Measurements from ENCODE around the gene HOXA7.
A peak's percentile ranks its signal among the peaks of the same experiment; 100 is the strongest.

HOXA7 gene

DNA sequence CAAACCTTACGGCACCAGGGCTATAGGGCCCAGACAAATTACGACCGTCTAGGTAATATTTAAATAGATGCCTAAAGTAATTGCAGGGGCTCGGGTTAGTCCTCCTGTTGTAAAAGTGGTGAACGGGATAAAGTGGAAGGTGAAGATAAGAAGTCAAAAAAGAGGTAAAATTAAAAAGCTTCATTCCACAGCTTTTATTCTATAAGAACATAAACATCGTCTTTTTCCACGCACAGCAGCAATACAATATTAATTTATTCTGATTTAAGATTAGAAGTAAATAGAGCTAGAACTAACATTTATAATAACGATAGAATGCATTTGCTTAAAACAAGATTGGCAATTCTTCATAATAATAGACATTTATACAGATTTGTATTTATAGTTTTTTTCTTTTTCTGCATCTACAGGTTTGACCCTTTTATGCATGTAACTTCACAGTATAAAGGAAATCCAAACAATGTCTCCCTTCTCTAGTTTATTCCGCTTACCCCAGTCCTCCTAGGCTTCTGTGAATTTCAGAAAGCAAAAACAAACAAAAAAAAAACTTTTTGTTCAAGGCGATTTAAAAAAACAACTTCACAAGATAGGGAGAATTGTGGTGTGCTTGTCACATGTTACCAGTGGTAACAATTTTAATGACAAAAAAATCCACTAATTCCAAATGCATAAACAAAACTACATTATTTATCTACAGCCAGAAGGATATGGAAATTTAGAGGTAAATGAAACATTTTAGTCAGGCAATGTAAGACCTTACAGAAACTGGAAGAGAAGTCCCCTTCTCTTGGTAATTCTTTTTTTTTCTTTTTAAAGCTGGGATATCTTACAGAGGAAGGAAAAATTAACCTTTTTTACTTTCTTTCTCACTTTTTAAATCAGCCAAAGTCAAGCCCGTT, 14.2 kb upstream of the HOXA7 start:
- peak; percentile 74 for DNase-seq

DNA sequence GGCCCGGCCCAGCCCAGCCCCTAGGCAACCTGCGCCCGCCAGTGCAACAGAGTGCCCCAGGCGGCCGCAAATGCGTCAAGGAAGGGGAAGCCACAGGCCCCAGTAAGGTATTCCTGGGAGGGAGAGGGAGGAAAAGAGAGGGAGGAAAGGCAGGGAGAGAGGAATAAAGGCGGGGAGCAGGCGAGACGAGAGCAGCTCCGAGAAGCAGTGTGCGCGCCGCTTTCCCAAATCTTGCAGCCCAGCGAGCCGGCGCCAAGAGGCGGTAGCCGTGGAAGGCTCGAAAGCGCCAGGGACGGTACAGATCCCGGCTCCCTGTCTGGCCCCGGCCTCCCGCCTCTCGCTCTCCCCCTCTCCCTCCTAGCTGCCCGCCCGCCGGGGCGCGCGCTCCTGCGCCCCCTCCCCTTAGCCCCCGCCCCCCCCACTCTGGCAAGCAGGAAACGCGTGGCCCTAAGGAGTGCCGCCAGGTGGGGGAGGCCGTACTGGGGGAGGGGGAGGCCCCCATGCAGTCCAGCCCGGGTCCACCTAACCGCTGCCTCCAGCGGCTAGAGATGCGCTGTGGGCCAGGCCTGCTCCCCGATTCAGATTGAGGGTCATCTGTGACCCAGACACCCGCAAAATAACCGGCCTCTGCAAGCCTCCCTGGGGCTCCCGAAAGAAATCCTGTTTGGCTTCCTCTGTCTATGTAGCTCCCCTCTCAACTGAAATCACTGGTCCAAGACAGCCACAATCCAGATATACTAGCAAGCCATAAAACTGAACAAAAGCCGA, 13.4 kb upstream of the HOXA7 start:
- DNase-seq = peak; percentile 74

DNA sequence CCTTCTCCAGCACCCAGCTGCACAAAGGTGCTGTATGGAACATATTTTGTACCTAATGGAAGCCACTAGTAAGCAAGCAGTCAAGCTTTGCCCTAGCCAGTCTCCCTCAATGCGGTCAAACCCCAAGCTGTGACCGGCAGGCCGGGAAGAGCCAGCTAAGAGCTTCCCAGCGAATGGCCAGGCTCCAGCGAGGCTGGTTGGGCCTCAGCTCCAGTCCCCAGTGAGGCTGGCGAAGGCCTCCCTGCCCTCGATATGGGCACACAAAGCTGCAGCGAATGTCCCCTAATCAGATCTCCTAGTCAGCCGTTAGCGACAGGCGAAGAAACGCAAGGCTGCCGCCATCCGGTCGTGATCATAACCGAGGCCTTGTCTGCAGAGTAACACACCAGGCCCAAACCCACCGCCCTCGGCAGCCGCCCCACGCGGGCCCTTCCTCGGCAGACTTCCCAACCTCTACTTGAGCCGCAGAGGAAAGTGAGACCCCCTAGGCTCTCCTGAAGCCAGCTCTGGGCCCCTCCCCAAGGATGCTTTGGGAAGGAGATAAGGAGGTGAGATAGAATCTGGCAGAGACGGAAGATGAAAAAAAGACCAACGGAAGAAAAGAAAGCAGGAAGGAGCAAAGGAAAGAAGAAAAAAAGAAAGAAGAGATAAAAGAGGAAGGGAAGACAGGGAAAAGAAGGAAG, 11.9 kb upstream of the HOXA7 start:
- DNase-seq = peak; percentile 75

DNA sequence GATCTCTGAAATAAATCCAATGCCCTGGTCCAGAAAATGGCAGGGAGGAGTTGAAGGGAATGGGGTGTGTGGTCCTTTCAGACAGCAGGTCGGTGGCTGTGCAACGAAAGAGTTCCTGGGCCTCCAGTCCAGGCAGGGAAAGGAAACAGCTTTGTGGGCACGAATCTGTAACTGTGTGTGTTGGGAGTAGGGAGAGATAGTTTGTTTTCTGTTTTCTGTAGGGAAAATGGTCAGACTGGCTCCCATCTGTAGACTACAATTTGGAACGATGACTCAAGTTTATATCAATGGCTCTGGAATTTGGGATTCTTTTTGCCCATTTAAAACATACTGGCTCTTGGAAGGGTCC, 11.4 kb upstream of the HOXA7 start:
- no peak for DNase-seq

DNA sequence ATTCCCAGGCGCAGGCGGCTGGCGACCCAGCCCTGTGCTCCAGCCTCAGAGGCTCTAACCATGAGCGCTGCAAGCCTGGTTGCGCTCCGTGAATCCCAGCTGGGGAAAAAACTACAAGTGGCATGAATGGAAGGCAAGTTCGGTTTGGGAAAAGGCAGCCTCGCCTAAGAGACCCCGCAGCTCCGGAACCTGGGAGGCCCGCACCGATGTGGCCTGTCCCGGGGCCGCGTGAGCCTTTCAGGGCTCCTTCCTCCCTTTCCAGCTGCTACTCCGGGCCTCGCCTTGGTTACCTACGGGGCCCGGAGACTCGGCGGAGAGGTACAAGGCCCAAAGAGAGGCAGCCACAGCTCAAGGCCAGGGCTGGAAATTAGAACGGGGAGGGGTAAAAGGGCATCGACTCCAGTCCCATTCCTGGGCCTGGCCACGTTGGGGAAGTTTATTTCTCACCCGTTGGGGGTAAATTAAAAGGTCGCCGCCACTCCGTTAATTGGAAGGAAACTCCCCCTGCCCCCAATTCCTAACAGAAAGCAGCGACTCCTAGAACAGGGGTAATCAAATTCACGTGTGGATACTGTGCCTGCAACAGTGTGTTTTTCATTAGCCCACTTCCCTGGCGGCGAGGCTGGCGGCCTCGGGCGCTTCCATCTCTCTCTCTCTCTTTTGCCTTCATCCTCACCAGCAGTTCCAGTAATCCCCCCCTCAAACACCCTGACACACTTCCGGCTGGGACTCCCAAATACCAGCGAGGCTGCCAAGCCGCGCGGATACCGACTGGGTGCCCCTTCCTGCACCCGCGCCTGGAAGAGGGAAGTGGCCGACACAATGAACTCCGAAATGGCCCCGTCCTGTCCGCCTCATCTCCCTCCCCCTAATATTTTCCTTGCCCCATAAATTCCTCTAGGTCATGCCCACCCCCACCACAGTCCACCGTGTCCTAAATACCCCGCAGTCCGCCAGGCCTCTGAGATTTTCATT, 10.3 kb upstream of the HOXA7 start:
- DNase-seq = no peak

DNA sequence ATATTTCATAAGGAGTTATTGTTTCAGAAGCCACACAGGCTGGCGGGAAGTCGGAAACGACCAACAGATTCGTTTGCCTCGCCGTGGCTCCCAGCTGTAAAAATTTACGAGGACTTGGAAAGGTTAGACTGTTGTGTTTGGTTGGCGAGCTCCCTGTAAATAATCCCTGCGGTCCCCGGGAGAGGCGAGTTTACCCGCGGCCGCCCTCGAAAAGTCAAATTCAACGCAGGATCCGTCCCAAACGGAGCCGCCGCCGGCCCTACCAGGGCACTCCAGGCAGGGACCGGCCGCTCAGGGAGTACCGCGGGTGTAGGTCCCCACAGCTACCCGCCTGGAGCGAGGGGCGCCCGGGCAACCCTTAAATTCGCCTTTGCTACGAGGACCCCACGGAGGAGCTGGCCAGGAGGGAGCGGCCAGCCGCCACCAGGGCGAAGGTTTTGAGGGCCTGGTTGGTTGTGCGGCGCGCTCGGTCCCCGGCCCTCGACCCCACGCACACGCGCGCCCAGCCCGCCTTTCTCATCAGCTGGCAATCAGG, 9.6 kb upstream of the HOXA7 start:
- no peak for DNase-seq

DNA sequence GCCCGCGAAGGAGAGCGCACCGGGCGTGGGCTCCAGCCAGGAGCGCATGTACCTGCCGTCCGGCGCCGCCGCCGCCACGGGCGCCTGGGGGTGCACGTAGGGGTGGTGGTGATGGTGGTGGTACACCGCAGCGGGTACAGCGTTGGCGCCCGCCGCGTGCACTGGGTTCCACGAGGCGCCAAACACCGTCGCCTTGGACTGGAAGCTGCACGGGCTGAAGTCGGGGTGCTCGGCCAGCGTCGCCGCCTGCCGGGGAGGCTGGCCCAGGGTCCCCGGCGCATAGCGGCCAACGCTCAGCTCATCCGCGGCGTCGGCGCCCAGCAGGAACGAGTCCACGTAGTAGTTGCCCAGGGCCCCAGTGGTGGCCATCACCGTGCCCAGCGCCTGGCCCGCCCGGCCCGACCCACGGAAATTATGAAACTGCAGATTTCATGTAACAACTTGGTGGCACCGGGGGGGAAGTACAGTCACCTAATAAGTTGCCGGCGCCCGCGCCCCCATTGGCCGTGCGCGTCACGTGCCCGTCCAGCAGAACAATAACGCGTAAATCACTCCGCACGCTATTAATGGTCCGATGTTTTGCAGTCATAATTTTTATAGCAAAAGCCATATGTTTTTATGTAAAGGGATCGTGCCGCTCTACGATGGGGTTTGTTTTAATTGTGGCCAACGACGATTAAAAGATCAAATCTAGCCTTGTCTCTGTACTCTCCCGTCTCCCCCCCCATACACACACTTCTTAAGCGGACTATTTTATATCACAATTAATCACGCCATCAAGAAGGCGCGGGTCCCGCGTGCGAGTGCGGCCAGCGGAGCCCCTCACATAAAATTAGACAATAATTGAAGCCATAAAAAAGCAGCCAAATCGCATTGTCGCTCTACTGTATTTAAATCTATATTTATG, 8.9 kb upstream of the HOXA7 start, which contains the start of gene HOXA9:
Gene HOXA9, minus strand, starts transcription at position 449 of the 907 bp plus-strand sequence. Its CDS starts 80 bp downstream, at position 369.
- DNase-seq = no peak

DNA sequence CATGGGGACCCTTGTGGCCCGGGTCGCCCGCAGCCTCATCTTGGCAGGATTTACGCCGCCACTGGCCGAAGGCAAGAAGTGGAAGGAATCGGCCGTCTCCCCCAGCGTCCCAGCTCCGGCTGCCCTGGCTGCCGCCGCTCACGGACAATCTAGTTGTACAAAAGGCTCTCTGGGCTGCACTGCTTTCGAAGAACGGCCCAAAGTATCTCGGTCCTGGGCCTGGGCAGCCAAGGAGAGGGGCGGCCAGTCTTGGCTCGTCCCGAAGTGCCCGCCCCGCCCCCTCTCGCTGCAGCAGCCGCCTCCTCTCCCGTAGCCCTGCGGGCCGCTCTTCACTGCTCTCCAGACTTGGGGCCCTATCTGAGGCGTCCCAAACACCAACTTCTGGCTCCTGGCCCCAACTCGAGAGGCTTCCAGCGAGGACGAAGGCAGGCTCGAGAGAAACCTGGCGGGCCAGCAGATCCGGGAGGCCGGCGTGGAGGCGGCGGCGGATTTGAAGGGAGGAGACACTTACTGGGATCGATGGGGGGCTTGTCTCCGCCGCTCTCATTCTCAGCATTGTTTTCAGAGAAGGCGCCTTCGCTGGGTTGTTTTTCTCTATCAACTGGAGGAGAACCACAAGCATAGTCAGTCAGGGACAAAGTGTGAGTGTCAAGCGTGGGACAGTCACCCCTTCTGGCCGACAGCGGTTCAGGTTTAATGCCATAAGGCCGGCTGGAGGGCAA, 8.1 kb upstream of the HOXA7 start:
- DNase-seq = no peak

DNA sequence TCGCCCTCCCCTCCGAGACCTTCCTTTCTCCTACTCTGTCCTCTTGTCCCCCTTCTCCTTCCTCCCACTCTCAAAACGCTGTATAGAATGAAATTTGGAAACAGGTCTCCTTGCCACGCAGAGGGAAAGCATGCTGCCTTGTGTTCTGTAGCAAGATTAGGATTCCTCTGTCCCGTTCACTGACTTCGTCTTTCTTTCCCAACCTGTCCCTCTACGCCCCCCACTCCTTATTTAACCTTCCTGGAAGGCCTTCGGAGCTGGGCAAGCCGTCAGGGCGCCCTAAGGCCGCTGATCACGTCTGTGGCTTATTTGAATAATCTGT, 7.5 kb upstream of the HOXA7 start:
- no peak for DNase-seq

DNA sequence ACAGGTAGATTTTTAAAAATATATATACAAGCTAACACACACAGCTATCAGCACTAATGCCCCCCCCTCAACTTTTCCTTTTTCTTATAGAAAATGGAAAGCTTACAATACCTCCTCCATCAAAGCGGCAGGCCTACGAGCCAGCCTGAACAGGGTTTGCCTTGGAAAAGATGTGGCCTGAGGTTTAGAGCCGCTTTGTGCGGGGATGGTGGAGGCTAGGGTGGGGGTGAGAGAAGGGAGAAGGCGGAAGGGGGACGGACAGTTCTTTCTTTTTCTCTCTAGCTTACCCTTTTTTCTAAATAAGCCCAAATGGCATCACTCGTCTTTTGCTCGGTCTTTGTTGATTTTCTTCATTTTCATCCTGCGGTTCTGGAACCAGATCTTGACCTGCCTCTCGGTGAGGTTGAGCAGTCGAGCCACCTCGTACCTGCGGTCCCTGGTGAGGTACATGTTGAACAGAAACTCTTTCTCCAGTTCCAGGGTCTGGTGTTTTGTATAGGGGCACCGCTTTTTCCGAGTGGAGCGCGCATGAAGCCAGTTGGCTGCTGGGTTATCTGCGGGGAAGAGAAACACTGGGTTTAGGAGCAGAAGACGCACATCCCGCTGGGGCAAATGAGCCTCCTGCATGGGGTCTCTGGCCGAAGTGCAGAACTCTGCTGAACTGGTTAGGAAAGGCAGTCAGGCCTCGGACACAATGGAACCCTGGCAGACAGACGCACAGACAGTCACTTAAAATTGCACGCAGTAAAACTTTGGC, 7.0 kb upstream of the HOXA7 start:
- DNase-seq = no peak

DNA sequence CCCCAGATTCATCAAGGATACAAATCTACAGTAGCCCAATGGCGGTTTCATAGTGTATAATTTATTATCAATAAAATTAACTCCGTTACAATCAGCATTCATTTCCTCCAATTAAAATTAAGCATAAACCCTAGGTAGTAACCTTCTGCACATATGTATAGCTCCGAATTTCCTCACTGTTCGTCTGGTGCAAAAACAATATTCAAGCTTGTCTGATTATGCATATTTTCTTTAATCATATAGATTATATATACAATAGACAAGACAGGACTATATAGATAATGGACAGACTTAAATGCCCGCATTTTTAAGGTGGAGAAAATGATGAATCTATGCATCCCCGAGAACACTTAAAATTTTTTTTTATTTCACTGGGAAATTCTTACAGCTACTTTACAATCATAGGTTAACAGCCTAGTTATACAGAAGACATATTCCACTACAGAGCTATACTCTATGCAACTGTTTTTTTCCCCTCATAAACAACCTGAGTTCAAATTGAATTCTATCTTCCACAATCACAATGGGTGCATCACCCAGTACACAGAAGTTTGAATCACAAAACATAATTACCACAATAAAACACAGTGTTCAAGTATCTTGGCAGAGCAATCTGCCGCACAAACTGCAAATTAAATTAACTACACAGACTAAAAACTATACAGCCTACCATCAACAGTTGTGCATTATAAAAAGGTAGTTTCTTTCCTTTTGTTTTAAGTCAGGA, 6.2 kb upstream of the HOXA7 start:
- DNase-seq = no peak

DNA sequence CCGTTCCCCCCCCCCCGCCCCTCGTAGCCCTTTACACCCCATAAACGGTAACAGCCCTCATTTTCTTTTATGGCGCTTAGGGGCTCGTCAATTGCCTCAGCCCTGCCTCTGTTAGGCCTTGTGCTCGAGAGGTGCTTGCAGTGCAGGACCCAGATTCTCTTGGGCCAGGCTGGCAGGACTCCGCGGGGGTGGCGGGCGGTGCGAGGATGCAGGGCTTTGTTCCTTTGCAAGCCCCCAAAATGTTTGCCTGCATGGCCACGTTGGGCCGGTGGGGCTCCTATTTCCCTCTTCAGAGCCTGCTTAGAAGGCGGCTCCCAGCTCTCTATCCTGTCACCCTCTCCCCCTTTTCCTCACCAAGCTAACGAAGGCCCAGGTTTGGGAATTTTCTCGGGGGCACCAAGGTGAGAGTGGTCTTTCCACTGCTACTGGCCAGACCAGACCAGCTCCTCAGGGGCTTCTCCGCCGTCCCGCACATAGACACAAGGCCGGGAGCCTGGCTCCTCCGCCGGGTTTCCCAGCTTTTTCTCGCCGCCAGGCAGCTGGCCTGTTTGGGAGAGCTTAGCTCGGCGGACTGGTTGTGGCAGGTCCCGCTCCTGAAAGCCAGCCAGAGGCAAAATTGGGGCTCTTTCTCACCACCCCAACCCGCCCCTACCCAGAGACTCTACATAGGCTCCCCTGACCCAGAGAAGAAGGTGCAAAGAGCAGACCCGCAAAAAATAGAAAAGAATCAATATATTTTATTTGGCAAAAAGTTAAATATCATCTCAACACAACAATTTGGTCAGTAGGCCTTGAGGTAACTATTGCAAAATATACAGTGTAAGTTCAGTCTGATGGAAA, 5.5 kb upstream of the HOXA7 start:
- no peak for DNase-seq

DNA sequence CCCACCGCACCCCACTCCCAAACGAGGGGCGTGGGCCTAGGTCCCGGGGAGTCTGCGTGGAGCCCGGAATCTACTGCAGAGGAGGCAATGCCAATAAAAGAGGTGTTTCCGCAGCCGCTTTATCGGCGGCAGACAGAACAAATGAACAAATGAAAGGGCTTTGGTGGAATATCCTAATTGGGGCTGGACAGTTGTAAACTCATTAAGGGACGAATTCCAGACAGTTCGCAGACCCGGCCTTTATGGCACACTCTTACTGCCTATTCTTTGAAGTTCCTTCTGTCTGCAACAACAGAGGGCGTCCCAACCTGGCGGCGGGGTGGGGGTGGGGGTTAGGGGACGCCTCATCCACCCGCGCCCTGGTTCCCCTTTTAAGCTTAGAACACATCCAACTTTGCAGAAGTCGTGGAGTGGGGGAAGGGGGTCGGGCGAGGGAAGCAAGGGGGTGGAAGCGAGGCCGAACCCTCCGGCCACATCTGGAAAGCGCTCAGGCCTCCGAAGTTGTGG, 4.8 kb upstream of the HOXA7 start:
- DNase-seq = no peak

DNA sequence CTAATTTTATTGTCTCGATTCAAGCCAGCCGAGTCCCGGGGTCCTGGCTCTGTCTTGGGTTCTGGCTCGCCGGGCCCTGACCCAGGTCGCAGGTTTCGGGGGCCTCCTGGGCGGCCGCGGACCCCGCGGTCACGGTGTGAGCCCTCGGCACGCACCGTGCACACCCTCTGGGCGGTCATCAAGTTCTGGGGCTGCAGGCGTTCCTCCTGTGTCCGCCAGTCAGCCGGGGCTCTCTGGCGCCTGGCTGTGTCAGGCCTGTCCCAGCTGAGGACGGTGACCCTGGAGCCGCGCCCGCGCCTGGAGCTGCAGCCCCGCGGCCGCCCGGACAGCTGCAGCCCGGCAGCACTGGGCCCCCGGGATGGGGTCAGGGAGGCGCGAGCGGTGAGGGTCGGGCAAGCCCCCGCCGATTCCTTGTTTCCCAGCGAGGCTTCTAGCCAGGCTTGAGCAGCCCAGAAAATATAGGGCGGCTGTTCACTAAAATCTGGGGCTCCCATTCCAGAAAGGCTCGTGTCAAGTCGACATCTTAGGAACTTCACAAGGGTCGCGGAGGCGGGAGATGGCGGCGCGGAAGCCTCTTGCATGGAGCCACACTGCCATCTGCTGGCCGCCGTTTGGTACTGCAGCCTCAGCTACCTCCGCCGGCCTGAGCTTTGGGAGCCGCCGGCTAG, 4.2 kb upstream of the HOXA7 start:
- peak; percentile 74 for DNase-seq

DNA sequence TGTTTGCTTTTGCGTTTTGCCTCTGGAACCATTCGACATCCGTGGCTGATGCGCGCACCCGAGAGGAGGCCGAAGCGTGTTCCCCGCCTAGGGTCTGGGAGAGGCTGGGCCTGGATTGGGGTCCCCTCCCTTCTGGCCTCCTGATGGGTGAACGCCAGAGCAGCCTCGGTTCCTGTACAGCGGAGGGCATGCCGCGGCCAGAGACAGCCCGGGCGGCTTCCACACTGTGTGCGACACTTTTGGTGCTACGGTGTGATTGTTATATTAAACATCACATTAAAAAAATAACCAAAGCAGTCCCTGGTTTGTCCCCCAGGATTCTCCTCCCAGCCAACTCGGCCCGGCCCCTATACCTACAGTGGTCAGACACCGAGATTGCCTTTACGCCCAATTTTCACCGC, 3.7 kb upstream of the HOXA7 start:
- no peak for DNase-seq

DNA sequence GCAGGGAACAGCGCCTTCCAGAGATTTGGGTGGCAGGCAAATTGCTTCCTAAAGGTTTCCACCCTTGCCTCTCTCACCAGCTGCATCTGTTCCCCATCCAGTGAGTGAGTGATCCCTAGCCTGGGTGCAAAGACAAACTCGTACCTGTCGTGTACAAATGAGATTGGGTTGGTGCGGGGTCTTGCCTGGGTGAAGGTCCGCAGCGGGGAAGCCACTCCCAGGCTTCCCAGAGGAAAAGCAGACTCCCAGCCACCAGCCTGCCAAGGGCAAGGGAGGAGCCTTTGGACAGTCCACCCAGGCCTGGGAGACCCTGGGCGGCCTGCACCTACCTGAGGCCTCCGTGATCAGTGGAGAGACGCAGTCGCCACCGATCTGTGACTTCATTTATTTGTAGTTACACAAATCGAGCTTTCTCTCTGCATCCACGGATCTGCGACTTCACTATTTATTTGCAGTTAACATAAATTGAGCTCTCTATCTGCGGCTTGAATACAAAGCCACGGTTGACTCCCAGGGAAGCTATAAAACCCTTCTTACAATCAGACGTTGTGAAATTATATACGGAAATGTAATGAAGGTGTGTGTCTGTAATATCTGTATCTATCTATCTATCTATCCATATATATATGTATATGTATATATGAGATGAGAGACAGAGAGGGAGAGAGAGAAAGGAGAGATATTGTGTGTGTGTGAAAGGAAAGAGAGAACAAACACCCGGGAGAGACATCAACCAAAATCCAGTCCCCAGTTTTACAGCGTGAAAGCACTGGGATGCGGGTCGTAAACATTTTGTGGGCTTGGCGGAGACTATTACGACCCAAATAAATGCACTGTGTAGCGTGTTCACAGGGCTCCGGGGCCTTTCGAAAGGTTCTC, 3.0 kb upstream of the HOXA7 start:
- DNase-seq = no peak

All from DMS79 treated with DMSO at 0.1 percent for 48 hours (cell line).